Fibroblast of villous mesenchyme (primary cell): Measurements from ENCODE around the gene XIRP2. TPM values are rescaled to one million over a fixed set of nuclear protein-coding genes. Genes with fewer than 3 reads are reported as not detected.

Source experiments
- DNase-seq: peaks from one replicate; pipeline ENCODE4 v3.0.0-alpha.2; 2010; ENCODE audit warnings: low read depth
- H3K4me3 ChIP-seq: 2 replicates; pipeline ENCODE4 v1.5.1; 2011; ENCODE audit warnings: low read depth, mild to moderate bottlenecking, low read length
- total RNA-seq: library from RNA; depleted of rRNA; stranded (reverse); fragments of >200 nt; gene quantifications from 2 replicates; pipeline ENCODE4 v1.2.3, GENCODE V29; 2012
- TF ChIP-seq, protein P1 (sequence below): IDR thresholded peaks from 2 replicates; pipeline ENCODE4 v1.5.1; 2012; ENCODE audit warnings: low read depth, mild to moderate bottlenecking, low read length; ENCODE audit not compliant: insufficient read depth

XIRP2 gene
- total RNA-seq, 1 donor, result under 0.01 TPM

- no peak overlapping the region for H3K4me3 ChIP-seq
- DNase-seq, result no peak
- TF ChIP-seq, protein P1, sequence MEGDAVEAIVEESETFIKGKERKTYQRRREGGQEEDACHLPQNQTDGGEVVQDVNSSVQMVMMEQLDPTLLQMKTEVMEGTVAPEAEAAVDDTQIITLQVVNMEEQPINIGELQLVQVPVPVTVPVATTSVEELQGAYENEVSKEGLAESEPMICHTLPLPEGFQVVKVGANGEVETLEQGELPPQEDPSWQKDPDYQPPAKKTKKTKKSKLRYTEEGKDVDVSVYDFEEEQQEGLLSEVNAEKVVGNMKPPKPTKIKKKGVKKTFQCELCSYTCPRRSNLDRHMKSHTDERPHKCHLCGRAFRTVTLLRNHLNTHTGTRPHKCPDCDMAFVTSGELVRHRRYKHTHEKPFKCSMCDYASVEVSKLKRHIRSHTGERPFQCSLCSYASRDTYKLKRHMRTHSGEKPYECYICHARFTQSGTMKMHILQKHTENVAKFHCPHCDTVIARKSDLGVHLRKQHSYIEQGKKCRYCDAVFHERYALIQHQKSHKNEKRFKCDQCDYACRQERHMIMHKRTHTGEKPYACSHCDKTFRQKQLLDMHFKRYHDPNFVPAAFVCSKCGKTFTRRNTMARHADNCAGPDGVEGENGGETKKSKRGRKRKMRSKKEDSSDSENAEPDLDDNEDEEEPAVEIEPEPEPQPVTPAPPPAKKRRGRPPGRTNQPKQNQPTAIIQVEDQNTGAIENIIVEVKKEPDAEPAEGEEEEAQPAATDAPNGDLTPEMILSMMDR, result no peak
These were observed 298.2 kb downstream of the XIRP2 start for GRCh38 chr2:167186465-167186864.

- DNase-seq, result no peak
- H3K4me3 ChIP-seq, result no peak overlapping the region
- TF ChIP-seq, protein P1, result no peak
These were observed 298.9 kb downstream of the XIRP2 start for GRCh38 chr2:167187049-167187727.

GRCh38 chr2:167187978-167188967 is 300.0 kb downstream of the XIRP2 start:
- H3K4me3 ChIP-seq, result no peak overlapping the region
- DNase-seq, result no peak
- TF ChIP-seq, protein P1, result no peak

- TF ChIP-seq, protein P1, result no peak
- no peak for DNase-seq
These were observed 301.8 kb downstream of the XIRP2 start for GRCh38 chr2:167190053-167190452.

DNA sequence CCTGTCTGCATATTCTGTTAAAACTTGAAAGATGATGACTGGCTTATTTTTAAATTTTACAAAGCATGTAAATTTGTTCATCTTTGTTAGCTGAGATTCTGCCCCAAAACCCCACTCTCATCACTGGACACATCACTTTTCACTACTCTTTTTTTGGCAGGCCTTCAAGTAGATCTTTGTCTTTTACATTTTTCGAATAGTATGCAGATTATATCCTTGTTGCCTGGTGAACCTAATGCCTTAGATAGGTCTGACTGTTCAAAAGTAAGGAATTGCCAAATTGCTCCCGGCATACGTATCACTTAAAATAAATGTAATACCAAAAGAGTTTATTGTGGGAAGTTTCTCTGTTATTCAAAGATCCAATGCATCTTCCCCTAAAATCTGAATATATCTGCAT is 303.3 kb downstream of the XIRP2 start:
- DNase-seq, result no peak

More at GRCh38 chr2:167190053-167190452, 301.8 kb downstream of the XIRP2 start:
- H3K4me3 ChIP-seq, result no peak overlapping the region

DNA sequence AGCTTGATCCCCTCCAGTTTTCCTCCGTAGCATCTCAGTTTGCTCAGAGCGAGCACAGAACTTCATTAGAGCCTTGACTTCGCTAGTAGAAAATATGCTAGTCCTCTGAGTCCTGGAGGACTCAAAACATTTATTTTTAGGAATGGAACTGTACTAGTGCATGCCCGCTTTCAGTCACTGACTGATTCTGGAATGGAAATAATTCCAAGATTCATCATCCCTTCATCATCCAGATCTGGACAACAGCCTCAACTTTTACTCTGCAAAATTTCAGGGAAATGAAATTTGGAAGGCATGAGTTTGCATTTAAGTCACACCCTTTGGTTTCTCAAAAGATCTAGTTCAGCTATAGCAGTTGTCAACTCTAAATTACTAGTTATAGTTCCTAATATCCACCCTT is 304.6 kb downstream of the XIRP2 start:
- no peak for DNase-seq
- H3K4me3 ChIP-seq, result no peak overlapping the region
- TF ChIP-seq, protein P1, result no peak

More for the DNA sequence above, 303.3 kb downstream of the XIRP2 start:
- no peak overlapping the region for H3K4me3 ChIP-seq
- TF ChIP-seq, protein P1, result no peak
